Suprapubic skin (tissue), 4 donors: ENCODE results near the gene TSGA10. TPM values are rescaled to one million over a fixed set of nuclear protein-coding genes. Genes with fewer than 3 reads are reported as not detected.
"Not testable (repeated sequence)": the region's sequence is repeated elsewhere in the genome, so short reads cannot be mapped to it uniquely, and the experiment has no call there.

Experiments
- DNase-seq, 2 donors: peaks; one replicate each; pipeline ENCODE4 v3.0.0-alpha.2; 2019; ENCODE audit warnings: low spot score in 2 of 2
- H3K27ac ChIP-seq: fragments of 200-600 bp; sonication (generic); one replicate; pipeline ENCODE4 v1.5.1; 2019
- H3K27me3 ChIP-seq: fragments of 200-600 bp; sonication (generic); one replicate; pipeline ENCODE4 v1.5.1; 2019
- H3K36me3 ChIP-seq: fragments of 200-600 bp; sonication (generic); one replicate; pipeline ENCODE4 v1.5.1; 2019
- H3K4me1 ChIP-seq: fragments of 200-600 bp; sonication (generic); one replicate; pipeline ENCODE4 v1.5.1; 2019
- H3K4me3 ChIP-seq: fragments of 200-600 bp; sonication (generic); one replicate; pipeline ENCODE4 v1.5.1; 2019; ENCODE audit warnings: mild to moderate bottlenecking
- H3K9me3 ChIP-seq: fragments of 200-600 bp; sonication (generic); one replicate; pipeline ENCODE4 v1.5.1; 2019
- CTCF ChIP-seq, 2 donors: fragments of 200-600 bp in 1 of 2; fragments of 450-650 bp in 1 of 2; sonication (generic) in 1 of 2; IDR thresholded peaks; one replicate each; pipeline ENCODE4 v1.5.1; 2016 to 2019; ENCODE audit warnings: antibody characterized with exemption in 2 of 2, mild to moderate bottlenecking in 1 of 2, moderate library complexity in 1 of 2
- EP300 ChIP-seq: sonication (generic); formaldehyde crosslinking; IDR thresholded peaks from one replicate; pipeline ENCODE4 v1.6.1; 2017; ENCODE audit warnings: antibody characterized with exemption
- POLR2A ChIP-seq, 2 donors: fragments of 450-650 bp; IDR thresholded peaks; one replicate each; pipeline ENCODE4 v1.6.1; 2017; ENCODE audit warnings: antibody characterized with exemption in 2 of 2, mild to moderate bottlenecking in 2 of 2, moderate library complexity in 2 of 2
- POLR2AphosphoS5 ChIP-seq, 3 donors: sonication (generic); formaldehyde crosslinking; IDR thresholded peaks; one replicate each; pipeline ENCODE4 v1.6.1; 2017; ENCODE audit warnings: antibody characterized with exemption in 3 of 3
- WGBS: methylation state at CpG from one replicate; pipeline ENCODE4 v1.1.5; 2018; 5-methylcytosine and 5-hydroxymethylcytosine counted together
- total RNA-seq, 4 donors: library from RNA; depleted of rRNA; stranded (reverse); fragments of >200 nt; gene quantifications; one replicate each; pipeline ENCODE4 v1.1.0, GENCODE V29; 2016

The TSGA10 gene
- total RNA-seq, 4 donors from 2014 or later, result 7.5 to 13.4 (median 8.1) TPM

GRCh38 chr2:99028558-99028957, 126.2 kb downstream of the TSGA10 start:
- Histone ChIP-seq H3K36me3 (no peaks in the 10 kb centered on the region), H3K4me1 (no peaks in the 10 kb centered on the region), H3K9me3 (no peaks in the 10 kb centered on the region), H3K27me3 (no peaks in the 10 kb centered on the region), H3K4me3 (no peak overlapping the region), H3K27ac (no peak overlapping the region)
- DNase-seq, result no peak
- TF ChIP-seq EP300, result no peak
- no peak for TF ChIP-seq POLR2AphosphoS5 (IDR thresholded peaks at IDR 0.05)
- no peak for TF ChIP-seq CTCF (IDR thresholded peaks at IDR 0.05)
- no peak for TF ChIP-seq POLR2A (IDR thresholded peaks at IDR 0.05)
- 75% methylated on average over 4 of the region's 4 CpGs for WGBS

DNA sequence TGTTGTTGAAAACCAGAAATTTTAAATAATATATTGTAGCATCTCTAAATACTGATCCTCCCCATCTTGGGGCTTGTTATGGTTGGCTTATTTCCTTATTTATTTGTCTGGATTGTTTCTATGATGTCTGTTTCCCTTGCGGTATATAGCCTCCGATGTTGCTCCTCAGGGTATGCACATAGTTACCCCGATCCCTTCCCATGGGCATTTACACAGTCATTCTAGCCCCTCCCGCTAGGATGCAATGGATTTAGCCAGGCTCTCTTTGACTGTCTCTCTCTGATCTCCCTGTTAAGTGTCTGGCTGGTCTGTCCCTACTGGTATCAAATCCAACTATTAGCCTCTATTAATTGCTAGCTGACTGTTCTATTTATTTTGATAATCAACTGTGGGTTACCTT, 126.9 kb downstream of the TSGA10 start:
- H3K9me3 ChIP-seq, result no peaks in the 10 kb centered on the region
- no peak for DNase-seq
- H3K27ac ChIP-seq, result no peak overlapping the region
- no peaks in the 10 kb centered on the region for H3K36me3 ChIP-seq
- H3K4me1 ChIP-seq, result no peaks in the 10 kb centered on the region
- H3K4me3 ChIP-seq, result no peak overlapping the region
- H3K27me3 ChIP-seq, result no peaks in the 10 kb centered on the region
- no peak for TF ChIP-seq EP300
- no peak for TF ChIP-seq POLR2A (IDR thresholded peaks at IDR 0.05)
- TF ChIP-seq CTCF (IDR thresholded peaks at IDR 0.05), result no peak
- TF ChIP-seq POLR2AphosphoS5 (IDR thresholded peaks at IDR 0.05), result no peak
- 62% methylated on average over 4 of the region's 4 CpGs for WGBS

- no peak for TF ChIP-seq CTCF (IDR thresholded peaks at IDR 0.05)
- no peak for TF ChIP-seq POLR2A (IDR thresholded peaks at IDR 0.05)
- no peak for TF ChIP-seq POLR2AphosphoS5 (IDR thresholded peaks at IDR 0.05)
- TF ChIP-seq EP300, result no peak
- no peaks in the 10 kb centered on the region for H3K27me3 ChIP-seq
- H3K27ac ChIP-seq, result no peak overlapping the region
- no peaks in the 10 kb centered on the region for H3K36me3 ChIP-seq
- H3K4me1 ChIP-seq, result no peaks in the 10 kb centered on the region
- H3K4me3 ChIP-seq, result no peak overlapping the region
- WGBS, result 94% methylated on average over 8 of the region's 10 CpGs
- peaks cover 6% of the 10 kb centered on the region for H3K9me3 ChIP-seq
- no peak for DNase-seq
Observed at GRCh38 chr2:99000708-99001107, 154.0 kb downstream of the TSGA10 start.

GRCh38 chr2:98988695-98989094, 166.0 kb downstream of the TSGA10 start:
- H3K4me1 ChIP-seq, H3K27me3 ChIP-seq, DNase-seq, H3K9me3 ChIP-seq, H3K36me3 ChIP-seq, H3K27ac ChIP-seq, H3K4me3 ChIP-seq: not testable (repeated sequence)
- WGBS, result 96% methylated on average over 16 of the region's 28 CpGs

GRCh38 chr2:98985905-98986666, 168.7 kb downstream of the TSGA10 start:
- DNase-seq, result no peak
- no peaks in the 10 kb centered on the region for H3K9me3 ChIP-seq
- H3K4me3 ChIP-seq, result no peak overlapping the region
- no peak for TF ChIP-seq POLR2A (IDR thresholded peaks at IDR 0.05)
- no peak for TF ChIP-seq CTCF (IDR thresholded peaks at IDR 0.05)
- TF ChIP-seq EP300, result no peak
- TF ChIP-seq POLR2AphosphoS5 (IDR thresholded peaks at IDR 0.05), result no peak
- 69% methylated on average over 2 of the region's 2 CpGs for WGBS
- H3K27me3 ChIP-seq, result no peaks in the 10 kb centered on the region
- H3K4me1 ChIP-seq, result no peaks in the 10 kb centered on the region
- H3K36me3 ChIP-seq, result no peaks in the 10 kb centered on the region
- no peak overlapping the region for H3K27ac ChIP-seq

GRCh38 chr2:98975611-98976010, 179.1 kb downstream of the TSGA10 start:
- no peaks in the 10 kb centered on the region for H3K4me1 ChIP-seq
- no peak overlapping the region for H3K27ac ChIP-seq
- H3K36me3 ChIP-seq, result no peaks in the 10 kb centered on the region
- peaks cover 6% of the 10 kb centered on the region for H3K9me3 ChIP-seq
- no peak overlapping the region for H3K4me3 ChIP-seq
- no peak for TF ChIP-seq POLR2AphosphoS5 (IDR thresholded peaks at IDR 0.05)
- TF ChIP-seq CTCF (IDR thresholded peaks at IDR 0.05), result no peak
- TF ChIP-seq EP300, result no peak
- TF ChIP-seq POLR2A (IDR thresholded peaks at IDR 0.05), result no peak
- DNase-seq, result no peak
- WGBS, result 65% methylated on average over 2 of the region's 2 CpGs
- no peaks in the 10 kb centered on the region for H3K27me3 ChIP-seq
